Loucy (cell line): ENCODE measurements around the gene FSIP1.

ENCODE experiments used
- EZH2phosphoT487 ChIP-seq: fragments of 200-600 bp; IDR thresholded peaks from 2 replicates; pipeline ENCODE4 v1.6.1; 2018; ENCODE audit warnings: antibody characterized with exemption, mild to moderate bottlenecking, moderate library complexity, borderline replicate concordance
- TF ChIP-seq, protein P1 (sequence below): fragments of 200-600 bp; sonication (generic); conservative IDR thresholded peaks from 2 replicates; pipeline ENCODE4 v1.5.1; 2014; ENCODE audit warnings: mild to moderate bottlenecking, antibody characterized with exemption, low read length

DNA sequence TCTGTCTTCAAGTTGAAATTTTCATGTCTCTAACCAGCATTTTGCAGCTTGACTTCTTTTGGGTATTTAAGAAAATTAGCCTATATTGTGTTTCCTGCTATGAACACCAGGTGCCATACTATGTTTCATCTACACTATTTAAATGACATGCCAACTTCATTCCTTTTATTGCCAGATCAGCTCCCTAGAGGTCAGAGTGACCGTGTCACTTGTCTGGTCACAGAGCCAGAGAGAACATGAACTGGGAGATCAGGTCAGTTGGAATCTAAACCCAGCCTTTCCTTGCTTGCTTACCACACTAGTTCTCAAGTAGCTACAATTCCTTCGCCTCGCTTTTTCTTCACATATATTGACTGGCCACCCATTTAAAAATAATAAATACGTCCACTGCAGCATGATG lies 114.2 kb downstream of the FSIP1 start:
- TF ChIP-seq, protein P1, sequence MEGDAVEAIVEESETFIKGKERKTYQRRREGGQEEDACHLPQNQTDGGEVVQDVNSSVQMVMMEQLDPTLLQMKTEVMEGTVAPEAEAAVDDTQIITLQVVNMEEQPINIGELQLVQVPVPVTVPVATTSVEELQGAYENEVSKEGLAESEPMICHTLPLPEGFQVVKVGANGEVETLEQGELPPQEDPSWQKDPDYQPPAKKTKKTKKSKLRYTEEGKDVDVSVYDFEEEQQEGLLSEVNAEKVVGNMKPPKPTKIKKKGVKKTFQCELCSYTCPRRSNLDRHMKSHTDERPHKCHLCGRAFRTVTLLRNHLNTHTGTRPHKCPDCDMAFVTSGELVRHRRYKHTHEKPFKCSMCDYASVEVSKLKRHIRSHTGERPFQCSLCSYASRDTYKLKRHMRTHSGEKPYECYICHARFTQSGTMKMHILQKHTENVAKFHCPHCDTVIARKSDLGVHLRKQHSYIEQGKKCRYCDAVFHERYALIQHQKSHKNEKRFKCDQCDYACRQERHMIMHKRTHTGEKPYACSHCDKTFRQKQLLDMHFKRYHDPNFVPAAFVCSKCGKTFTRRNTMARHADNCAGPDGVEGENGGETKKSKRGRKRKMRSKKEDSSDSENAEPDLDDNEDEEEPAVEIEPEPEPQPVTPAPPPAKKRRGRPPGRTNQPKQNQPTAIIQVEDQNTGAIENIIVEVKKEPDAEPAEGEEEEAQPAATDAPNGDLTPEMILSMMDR = no peak
- TF ChIP-seq EZH2phosphoT487 = no peak
